Hematopoietic multipotent progenitor cell treated with erythropoietin and hydrocortisone succinate and interleukin-3 and kit ligand, for 6 days (in vitro differentiated cells): ENCODE data around the gene PTPRD.

Experiments used
- DNase-seq: peaks from one replicate; pipeline ENCODE4 v3.0.0-alpha.2; 2015

Gene PTPRD

GRCh38 chr9:10146517-10147331 is 466.1 kb downstream of the PTPRD start:
- DNase-seq, result no peak

GRCh38 chr9:10144355-10144754 is 468.4 kb downstream of the PTPRD start:
- no peak for DNase-seq

GRCh38 chr9:10135553-10135952 is 477.2 kb downstream of the PTPRD start:
- no peak for DNase-seq

GRCh38 chr9:10134266-10134665 is 478.5 kb downstream of the PTPRD start:
- no peak for DNase-seq

- no peak for DNase-seq
Measured at GRCh38 chr9:10130061-10130675, 482.6 kb downstream of the PTPRD start.

- no peak for DNase-seq
Measured at GRCh38 chr9:10127867-10128266, 484.9 kb downstream of the PTPRD start.

- DNase-seq, result no peak
Measured at GRCh38 chr9:10112798-10113197, 500.0 kb downstream of the PTPRD start.

- no peak for DNase-seq
Measured at GRCh38 chr9:10112070-10112469, 500.7 kb downstream of the PTPRD start.

- DNase-seq, result no peak
Measured at GRCh38 chr9:10108815-10109214, 504.0 kb downstream of the PTPRD start.

- no peak for DNase-seq
Measured at GRCh38 chr9:10104774-10105173, 508.0 kb downstream of the PTPRD start.

- no peak for DNase-seq
Measured at GRCh38 chr9:10095208-10095607, 517.6 kb downstream of the PTPRD start.

GRCh38 chr9:10094563-10094962 is 518.2 kb downstream of the PTPRD start:
- DNase-seq, result no peak

- DNase-seq, result no peak
Measured at GRCh38 chr9:10080012-10080411, 532.8 kb downstream of the PTPRD start.

- no peak for DNase-seq
Measured at GRCh38 chr9:10079284-10079964, 533.4 kb downstream of the PTPRD start.

GRCh38 chr9:10071579-10071978 is 541.2 kb downstream of the PTPRD start:
- DNase-seq, result no peak

GRCh38 chr9:10062629-10063395 is 550.0 kb downstream of the PTPRD start:
- no peak for DNase-seq

- no peak for DNase-seq
Measured at GRCh38 chr9:10059044-10059443, 553.8 kb downstream of the PTPRD start.

GRCh38 chr9:10055886-10056395 is 556.9 kb downstream of the PTPRD start:
- no peak for DNase-seq

- DNase-seq, result no peak
Measured at GRCh38 chr9:10054456-10054855, 558.3 kb downstream of the PTPRD start.

GRCh38 chr9:10052916-10053315 is 559.9 kb downstream of the PTPRD start:
- no peak for DNase-seq

GRCh38 chr9:10052181-10052580 is 560.6 kb downstream of the PTPRD start:
- no peak for DNase-seq

GRCh38 chr9:10050016-10050415 is 562.8 kb downstream of the PTPRD start:
- no peak for DNase-seq

- DNase-seq, result no peak
Measured at GRCh38 chr9:10048994-10049393, 563.8 kb downstream of the PTPRD start.
